Measurements from ENCODE around the gene SLC24A1.

GRCh38 chr15:65638109-65638508 is 16.4 kb downstream of the SLC24A1 start:
- TF ChIP-seq CTCF (IDR thresholded peaks at IDR 0.05) (no peak), POLR2A (IDR thresholded peaks at IDR 0.05) (no peak)
